Measurements from ENCODE around the gene SAMD4B. TPM values are rescaled to one million over a fixed set of nuclear protein-coding genes. Genes with fewer than 3 reads are reported as not detected.
A peak's percentile ranks its signal among the peaks of the same experiment; 100 is the strongest.

The SAMD4B gene
- total RNA-seq, 1 experiment from 2014 or later: 163 TPM

DNA sequence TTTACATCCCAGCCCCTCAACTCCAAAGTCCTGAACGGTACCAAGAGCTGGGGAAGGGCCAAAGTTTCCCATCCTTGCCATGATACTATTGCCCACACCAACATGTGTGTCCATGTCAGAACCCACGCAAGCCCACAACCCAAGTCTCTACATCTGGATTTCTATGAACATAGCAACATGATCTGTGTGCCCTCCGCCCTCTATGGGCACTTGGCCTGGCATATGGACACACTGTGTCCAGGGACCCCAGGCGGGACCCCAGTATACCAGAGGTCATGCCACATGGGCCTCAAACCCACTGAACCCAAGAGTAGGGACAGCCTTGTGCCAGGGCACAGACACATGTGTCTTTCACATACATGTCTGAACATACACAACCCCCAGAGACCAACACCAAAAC is 23.5 kb upstream of the SAMD4B start:
- ChIA-PET POLR2A (ENCODE audit: unreplicated experiment) (interaction anchor here (0.6 kb wide), 1 partner anchor 44 kb away, joined by 4 read pairs; no protein-coding TSS in a partner anchor), CTCF (no interaction called here)
- DNase-seq: no peak
- Histone ChIP-seq H3K9me3 (ENCODE audit: insufficient read depth, low read depth) (no peaks in the 10 kb centered on the region), H3K36me3 (ENCODE audit: low read depth) (no peaks in the 10 kb centered on the region), H2AFZ (no peak overlapping the region), H3K9me2 (ENCODE audit: insufficient read depth) (no peaks in the 10 kb centered on the region), H3K79me2 (ENCODE audit: low read depth) (0 out of 2 replicates have a peak, but pooled peaks cover 7% of the 10 kb centered on the region), H3K4me1 (replicated peaks; ENCODE audit: insufficient read depth) (peaks cover 11% of the 10 kb centered on the region), H3K4me2 (no peak overlapping the region), H3K27ac (no peak overlapping the region), H3F3A (ENCODE audit: insufficient read depth, low read depth) (peaks cover 4% of the 10 kb centered on the region; the same call in 1 of the 2 replicates), H3K4me3 (no peak overlapping the region), H4K20me1 (ENCODE audit: insufficient read depth) (no peaks in the 10 kb centered on the region), H3K27me3 (ENCODE audit: insufficient read depth, low read depth) (no peaks in the 10 kb centered on the region; the same call in 1 of the 2 replicates)
- intact Hi-C loops (cut with micrococcal nuclease; ENCODE audit: unreplicated experiment): no loop called here
- TF ChIP-seq EZH2 (IDR thresholded peaks at IDR 0.05; ENCODE audit: low read depth): no peak
- TF ChIP-seq, protein P1, sequence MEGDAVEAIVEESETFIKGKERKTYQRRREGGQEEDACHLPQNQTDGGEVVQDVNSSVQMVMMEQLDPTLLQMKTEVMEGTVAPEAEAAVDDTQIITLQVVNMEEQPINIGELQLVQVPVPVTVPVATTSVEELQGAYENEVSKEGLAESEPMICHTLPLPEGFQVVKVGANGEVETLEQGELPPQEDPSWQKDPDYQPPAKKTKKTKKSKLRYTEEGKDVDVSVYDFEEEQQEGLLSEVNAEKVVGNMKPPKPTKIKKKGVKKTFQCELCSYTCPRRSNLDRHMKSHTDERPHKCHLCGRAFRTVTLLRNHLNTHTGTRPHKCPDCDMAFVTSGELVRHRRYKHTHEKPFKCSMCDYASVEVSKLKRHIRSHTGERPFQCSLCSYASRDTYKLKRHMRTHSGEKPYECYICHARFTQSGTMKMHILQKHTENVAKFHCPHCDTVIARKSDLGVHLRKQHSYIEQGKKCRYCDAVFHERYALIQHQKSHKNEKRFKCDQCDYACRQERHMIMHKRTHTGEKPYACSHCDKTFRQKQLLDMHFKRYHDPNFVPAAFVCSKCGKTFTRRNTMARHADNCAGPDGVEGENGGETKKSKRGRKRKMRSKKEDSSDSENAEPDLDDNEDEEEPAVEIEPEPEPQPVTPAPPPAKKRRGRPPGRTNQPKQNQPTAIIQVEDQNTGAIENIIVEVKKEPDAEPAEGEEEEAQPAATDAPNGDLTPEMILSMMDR (conservative IDR thresholded peaks at IDR 0.05): no peak
- BruUV-seq (replicated peaks): no TSS peak

DNA sequence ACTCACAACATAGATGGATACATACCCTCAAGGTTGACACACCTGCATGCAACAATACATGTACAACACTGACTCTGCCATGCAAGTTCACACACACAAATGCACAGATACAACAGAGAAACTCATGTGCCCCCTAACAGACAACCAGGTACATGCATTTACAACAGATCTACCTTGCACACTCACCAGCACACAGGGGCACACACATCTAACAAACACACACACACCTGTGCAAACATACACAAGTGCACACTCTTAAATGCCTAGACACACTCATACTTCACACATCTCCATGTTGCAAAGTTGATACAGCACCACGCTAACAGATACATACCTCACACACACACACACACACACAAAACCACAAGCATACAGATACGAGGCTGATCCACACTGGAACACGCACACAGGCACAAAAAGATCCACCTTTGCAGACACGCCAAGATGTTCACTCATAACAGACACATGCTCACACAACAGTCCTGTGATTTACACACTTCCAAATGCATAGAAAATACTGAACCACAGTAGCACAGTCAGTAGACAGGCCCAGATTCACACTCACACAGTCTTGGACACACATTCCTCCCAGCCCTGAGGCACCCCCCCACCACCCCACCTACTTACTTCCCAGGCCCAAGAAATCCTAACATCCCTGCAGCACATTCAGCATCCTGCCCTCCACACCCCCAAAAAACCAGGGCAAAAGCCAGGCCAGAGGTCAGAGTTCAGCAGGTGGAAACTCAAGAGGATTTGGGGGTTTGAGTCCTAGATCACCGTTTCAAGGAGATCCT is 22.9 kb upstream of the SAMD4B start:
- TF ChIP-seq EZH2 (IDR thresholded peaks at IDR 0.05; ENCODE audit: low read depth): no peak
- TF ChIP-seq, protein P1 (conservative IDR thresholded peaks at IDR 0.05): no peak
- POLR2A ChIA-PET (ENCODE audit: unreplicated experiment): no interaction called here
- CTCF ChIA-PET: no interaction called here
- Histone ChIP-seq H3F3A (ENCODE audit: insufficient read depth, low read depth) (peaks cover 5% of the 10 kb centered on the region; the same call in 1 of the 2 replicates), H3K9me2 (ENCODE audit: insufficient read depth) (no peaks in the 10 kb centered on the region), H3K4me2 (peak overlapping the region; percentile 83), H3K79me2 (ENCODE audit: low read depth) (0 out of 2 replicates have a peak, but pooled peaks cover 7% of the 10 kb centered on the region), H2AFZ (no peak overlapping the region), H3K4me1 (replicated peaks; ENCODE audit: insufficient read depth) (peaks cover 11% of the 10 kb centered on the region), H3K9me3 (ENCODE audit: insufficient read depth, low read depth) (no peaks in the 10 kb centered on the region), H3K4me3 (peak overlapping the region; percentile 72), H3K27ac (no peak overlapping the region), H3K27me3 (ENCODE audit: insufficient read depth, low read depth) (no peaks in the 10 kb centered on the region; the same call in 1 of the 2 replicates), H4K20me1 (ENCODE audit: insufficient read depth) (no peaks in the 10 kb centered on the region), H3K36me3 (ENCODE audit: low read depth) (no peaks in the 10 kb centered on the region)
- intact Hi-C loops (cut with micrococcal nuclease; ENCODE audit: unreplicated experiment): no loop called here
- BruUV-seq (replicated peaks): no TSS peak
- no peak for DNase-seq

DNA sequence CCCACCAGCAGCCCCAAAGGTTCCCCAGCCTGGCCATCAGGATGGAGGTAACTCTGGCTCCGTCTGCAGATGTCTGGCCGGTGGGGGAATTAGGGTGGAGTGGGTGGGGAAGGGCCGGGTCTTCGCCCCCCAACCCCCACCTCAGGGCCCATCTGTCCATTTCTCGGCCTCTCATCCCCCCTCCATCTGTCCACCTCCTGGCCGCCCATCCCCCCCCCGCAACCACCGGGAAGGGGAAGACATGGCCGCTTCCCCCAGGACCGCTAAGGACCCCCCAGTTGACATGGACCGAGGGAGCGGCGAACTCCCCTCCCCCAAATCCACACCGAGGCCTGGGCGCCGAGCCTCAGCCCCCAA is 22.4 kb upstream of the SAMD4B start:
- no peak for DNase-seq
- Histone ChIP-seq H3K36me3 (ENCODE audit: low read depth) (no peaks in the 10 kb centered on the region), H3K9me3 (ENCODE audit: insufficient read depth, low read depth) (no peaks in the 10 kb centered on the region), H3F3A (ENCODE audit: insufficient read depth, low read depth) (peaks cover 5% of the 10 kb centered on the region; the same call in 1 of the 2 replicates), H2AFZ (peak overlapping the region; percentile 87), H4K20me1 (ENCODE audit: insufficient read depth) (no peaks in the 10 kb centered on the region), H3K79me2 (ENCODE audit: low read depth) (0 out of 2 replicates have a peak, but pooled peaks cover 7% of the 10 kb centered on the region), H3K9me2 (ENCODE audit: insufficient read depth) (no peaks in the 10 kb centered on the region), H3K27me3 (ENCODE audit: insufficient read depth, low read depth) (no peaks in the 10 kb centered on the region; the same call in 1 of the 2 replicates), H3K4me2 (peak overlapping the region; percentile 83), H3K27ac (no peak overlapping the region), H3K4me1 (replicated peaks; ENCODE audit: insufficient read depth) (peaks cover 11% of the 10 kb centered on the region), H3K4me3 (peak overlapping the region; percentile 72)
- BruUV-seq (replicated peaks): no TSS peak
- TF ChIP-seq EZH2 (IDR thresholded peaks at IDR 0.05; ENCODE audit: low read depth): no peak
- TF ChIP-seq, protein P1 (conservative IDR thresholded peaks at IDR 0.05): no peak
- intact Hi-C loops (cut with micrococcal nuclease; ENCODE audit: unreplicated experiment): no loop called here
- ChIA-PET POLR2A (ENCODE audit: unreplicated experiment) (no interaction called here), CTCF (no interaction called here)
